Hypothalamus (tissue), 51 donors: Measurements from ENCODE around the gene ATP2A3.

Experiments
- DNase-seq, 51 donors: peaks; one replicate each; lab custom pipeline; 2025; lab: John Stamatoyannopoulos, UW

Gene ATP2A3

DNA sequence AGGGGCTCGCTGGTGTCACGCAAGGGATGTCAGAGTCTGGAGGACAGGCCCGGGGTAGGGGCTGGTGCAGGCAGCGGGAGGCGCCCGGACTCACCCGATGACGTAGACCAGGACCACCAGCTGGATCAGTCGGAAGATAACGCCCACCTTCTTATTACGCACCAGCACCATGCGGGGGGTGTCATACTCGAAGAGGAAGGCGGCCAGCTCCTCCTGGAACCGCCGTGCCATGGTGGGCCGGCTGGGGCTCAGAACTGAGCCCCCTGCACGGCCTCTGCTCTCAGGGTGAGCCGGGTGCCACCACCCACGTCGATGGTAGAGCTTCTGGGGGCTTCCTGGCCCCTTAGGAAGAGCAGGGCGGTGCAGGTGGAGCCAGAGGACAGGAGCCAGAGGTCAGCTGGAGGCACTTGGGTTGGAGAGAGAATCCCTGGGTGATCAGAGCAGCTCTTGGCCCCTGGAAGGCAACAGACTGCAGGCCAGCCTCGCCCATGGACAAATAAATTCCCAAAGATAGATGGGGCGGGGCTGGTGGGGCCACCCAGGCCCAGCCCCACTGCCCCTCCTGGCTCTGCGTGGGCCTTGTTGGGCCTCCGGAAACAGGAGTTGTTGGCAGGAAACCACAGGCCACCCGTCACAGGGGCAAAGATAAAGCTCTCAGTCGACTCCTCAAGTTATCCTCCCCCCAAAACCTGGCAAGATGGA is 48.1 kb downstream of the ATP2A3 start, which contains the start of gene P2RX1:
TSS of gene P2RX1 (minus strand) at position 471 of the 702 bp plus-strand sequence. CDS start at position 231, 240 bp downstream.
- DNase-seq, result peak in 2 of 51 donors; percentile 5 to 11

- no peak for DNase-seq
Measured at GRCh38 chr17:3915581-3915994, 48.6 kb downstream of the ATP2A3 start.

DNA sequence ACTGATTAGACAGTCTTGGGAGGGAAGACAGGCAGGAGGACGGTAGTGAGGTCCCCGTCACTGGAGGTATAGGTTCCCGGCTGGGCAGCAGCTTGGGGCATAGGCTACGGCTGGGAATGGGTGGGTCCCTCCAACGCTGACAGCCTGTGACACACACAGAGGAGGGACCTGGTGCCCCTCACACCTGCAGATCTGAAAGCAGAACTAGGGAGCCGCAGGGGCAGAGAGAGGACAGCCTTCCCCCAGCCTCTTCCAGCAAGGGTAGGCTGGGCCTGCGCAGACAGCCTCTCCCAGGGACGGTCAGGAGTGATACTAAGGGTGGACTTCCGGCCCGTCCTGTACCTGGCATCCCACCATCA is 49.9 kb downstream of the ATP2A3 start:
- DNase-seq, result peak in 1 of 51 donors; percentile 31

DNA sequence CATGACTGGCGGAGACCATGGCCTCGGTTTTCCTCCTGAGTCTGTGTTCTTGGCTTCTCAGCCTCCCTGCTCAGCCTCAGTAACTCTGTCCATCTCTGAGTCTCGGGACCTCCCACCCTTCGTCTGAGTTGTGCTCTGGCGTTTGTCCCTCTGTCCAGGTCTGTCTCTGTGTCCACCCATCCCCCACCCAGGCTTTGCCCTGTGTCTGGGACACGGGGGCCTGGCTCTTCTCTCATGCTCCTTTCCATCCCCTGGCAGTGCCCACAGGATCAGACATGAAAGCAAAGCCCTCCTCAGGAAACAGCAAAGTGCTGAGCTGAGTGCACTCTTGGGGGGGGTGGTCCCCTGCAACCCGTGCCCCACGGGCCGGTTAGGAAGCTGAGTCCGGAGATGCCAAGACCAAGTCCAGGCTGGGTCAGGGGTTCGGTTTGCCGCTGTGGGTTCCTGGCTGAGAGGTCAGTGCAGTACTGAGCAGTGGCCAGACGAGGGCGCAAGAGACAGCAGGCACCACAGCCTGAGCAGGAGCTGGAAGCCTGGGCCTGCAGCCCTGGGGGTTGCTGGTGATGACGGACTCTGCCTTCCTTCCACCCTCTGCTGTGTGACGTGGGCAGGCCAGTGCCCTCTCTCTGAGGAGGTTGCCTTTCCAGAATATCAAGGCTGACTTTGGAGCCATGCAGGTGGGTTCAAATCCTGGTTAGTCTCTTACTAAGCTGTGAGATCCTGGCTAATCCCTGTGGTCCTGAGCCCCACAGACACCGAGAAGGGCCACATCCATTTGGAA is 50.5 kb downstream of the ATP2A3 start:
- DNase-seq, result peak in 50 of 51 donors; percentile 17 to 87 (median 62)

GRCh38 chr17:3912827-3913226 is 51.4 kb downstream of the ATP2A3 start:
- DNase-seq, result no peak

GRCh38 chr17:3911271-3912053 is 52.8 kb downstream of the ATP2A3 start:
- DNase-seq, result no peak

DNA sequence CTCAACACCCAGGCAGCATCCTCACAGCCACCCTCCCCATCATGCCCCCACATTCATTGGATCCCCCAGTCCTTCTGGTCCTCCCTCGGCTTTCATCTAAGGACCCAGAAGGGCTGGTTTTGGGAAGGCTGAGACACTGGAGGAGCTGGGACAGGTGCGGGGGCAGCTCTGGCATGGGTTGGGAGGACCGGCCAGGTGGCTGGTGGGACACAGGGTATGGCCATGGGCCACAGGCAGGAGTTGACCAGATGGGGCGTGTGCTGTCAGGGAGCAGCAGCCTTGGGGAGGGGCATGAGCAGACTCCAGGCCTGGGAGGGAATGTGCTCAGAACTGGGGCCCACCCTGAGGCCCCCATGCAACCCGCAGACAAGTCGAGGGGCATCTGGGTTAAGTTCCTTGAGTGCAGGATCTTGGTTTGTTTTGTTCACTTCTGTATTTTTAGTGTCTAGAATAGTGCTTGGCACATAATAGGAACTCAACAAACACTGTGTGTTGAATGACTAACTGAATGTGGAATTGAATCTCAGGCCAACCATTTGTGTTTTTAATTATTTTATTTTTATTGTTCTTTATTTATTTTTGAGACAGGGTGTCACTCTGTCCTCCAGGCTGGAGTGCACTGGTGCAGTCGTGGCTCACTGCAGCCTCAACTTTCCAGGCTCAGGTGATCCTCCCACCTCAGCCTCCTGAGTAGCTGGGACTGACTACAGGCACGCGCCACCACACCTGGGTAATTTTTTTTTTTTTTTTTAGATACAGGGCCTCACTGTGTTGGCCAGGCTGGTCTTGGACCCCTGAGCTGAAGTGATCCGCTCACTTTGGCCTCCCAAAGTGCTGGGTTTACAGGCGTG is 53.6 kb downstream of the ATP2A3 start:
- no peak for DNase-seq

GRCh38 chr17:3909257-3909656 is 55.0 kb downstream of the ATP2A3 start:
- no peak for DNase-seq

GRCh38 chr17:3907483-3908216 is 56.6 kb downstream of the ATP2A3 start:
- no peak for DNase-seq

- DNase-seq, result no peak
Measured at GRCh38 chr17:3906881-3907280, 57.4 kb downstream of the ATP2A3 start.

DNA sequence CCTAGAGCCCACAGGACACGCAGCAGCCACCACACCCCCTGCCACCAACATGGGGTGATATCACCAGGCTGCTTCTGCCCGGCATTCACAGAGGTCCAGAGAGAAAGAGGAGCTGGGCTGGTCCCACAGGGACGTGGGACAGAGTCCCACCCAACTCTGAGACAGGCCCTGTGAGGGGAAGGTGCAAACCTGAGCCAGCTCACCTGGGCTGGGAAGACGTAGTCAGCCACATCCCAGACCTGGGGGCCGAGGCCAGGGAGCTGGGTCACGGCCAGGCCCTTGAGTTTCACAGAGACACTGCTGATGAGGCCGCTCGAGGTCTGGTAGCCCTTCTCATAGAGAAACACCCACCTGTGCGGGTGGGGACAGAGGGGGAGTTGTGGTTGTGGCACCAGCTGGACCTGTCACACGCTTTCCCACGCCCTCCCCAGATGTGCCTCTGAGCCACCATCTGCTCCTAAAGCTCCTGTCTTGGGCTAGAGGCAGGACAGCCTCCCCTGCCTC is 59.2 kb downstream of the ATP2A3 start:
- DNase-seq, result no peak

- DNase-seq, result no peak
Measured at GRCh38 chr17:3904501-3904900, 59.7 kb downstream of the ATP2A3 start.

DNA sequence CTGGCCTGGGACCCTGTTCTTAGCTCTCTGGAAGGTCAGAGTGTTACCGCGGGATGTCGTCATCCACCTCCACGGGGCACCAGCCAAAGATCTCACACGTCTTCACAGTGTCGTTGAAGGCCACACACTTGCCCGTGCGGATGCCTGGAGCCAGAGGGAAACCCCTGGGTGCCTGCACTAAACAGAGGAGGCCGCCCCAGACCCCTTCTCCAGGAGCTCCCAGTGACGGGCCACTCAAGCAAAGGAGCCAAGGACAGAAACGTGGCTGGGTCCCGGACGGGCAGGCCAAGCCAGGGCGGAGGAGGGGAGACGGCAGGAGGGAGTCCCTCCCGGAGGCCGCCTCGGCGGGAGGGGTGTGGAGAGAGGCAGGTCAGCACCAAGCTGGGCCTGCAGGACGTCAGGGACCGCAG is 60.4 kb downstream of the ATP2A3 start:
- no peak for DNase-seq

GRCh38 chr17:3903051-3903825 is 61.0 kb downstream of the ATP2A3 start:
- DNase-seq, result no peak

DNA sequence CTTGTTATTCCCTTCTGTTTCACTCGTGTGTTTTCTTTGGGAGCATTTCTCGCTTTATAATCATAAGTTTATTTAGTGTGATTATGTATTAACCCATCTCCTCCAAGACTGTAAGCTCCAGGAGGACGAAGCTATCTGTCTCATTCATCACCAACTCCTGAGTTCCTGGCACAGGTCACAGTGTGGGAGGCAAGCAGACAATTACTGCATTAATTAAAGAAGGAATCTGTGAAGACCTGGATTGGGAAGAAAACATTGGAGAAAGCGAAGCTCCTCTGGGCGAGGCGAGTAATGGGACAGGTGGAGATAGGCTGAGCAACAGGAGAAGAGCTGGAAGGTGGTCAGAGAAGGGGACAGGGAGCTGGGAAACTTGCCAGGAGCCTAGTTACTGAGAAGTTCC is 63.6 kb downstream of the ATP2A3 start:
- no peak for DNase-seq

DNA sequence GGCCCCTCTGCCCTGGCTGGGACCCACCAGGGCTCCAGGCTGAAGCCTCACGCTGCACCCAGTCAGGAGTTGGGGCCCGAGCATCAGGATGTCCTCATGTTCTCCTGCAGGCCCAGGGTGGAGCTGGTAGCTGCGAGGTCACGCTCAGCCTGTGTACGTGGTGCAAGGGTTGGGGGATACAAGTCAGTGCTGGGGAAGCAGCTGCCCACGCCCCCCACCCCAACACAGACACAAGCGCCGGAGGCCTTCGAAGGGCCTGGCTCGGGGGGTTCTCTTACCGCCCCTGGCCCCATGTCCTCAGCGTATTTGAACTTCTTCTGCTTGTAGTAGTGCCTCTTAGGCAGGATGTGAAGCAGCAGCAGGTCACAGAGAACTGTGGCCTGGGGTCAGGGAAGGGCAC is 66.5 kb downstream of the ATP2A3 start:
- no peak for DNase-seq

DNA sequence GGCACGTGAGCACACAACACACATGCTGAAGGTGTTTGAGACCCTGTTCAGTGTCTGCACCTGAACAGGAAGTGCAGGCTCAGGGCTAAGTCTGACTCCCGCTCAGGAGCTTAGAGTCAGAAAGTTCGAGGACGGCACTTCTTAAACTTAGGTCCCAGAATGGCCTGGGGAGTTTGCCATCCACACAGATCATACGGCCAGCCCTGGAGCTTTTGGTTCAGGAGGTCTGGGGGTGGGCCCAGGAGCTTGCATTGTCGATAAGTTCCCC is 67.3 kb downstream of the ATP2A3 start:
- no peak for DNase-seq

GRCh38 chr17:3896108-3896967 is 67.9 kb downstream of the ATP2A3 start:
- DNase-seq, result peak in 12 of 51 donors; percentile 13 to 53 (median 34)
